Ishikawa (cell line): ENCODE results near the gene ARPC1A.

ENCODE experiments used
- CEBPB ChIP-seq: IDR thresholded peaks from 2 replicates; pipeline ENCODE4 v1.6.1; 2012
- CREB1 ChIP-seq: IDR thresholded peaks from 2 replicates; pipeline ENCODE4 v1.6.1; 2012; ENCODE audit warnings: low read depth
- EGR1 ChIP-seq: IDR thresholded peaks from 2 replicates; pipeline ENCODE4 v1.6.1; 2012
- EP300 ChIP-seq: IDR thresholded peaks from 2 replicates; pipeline ENCODE4 v1.6.1; 2012; ENCODE audit warnings: borderline replicate concordance
- FOXM1 ChIP-seq: IDR thresholded peaks from 2 replicates; pipeline ENCODE4 v1.6.1; 2012; ENCODE audit warnings: low read depth, borderline replicate concordance
- NFIC ChIP-seq: IDR thresholded peaks from 2 replicates; pipeline ENCODE4 v1.6.1; 2012
- RAD21 ChIP-seq: IDR thresholded peaks from 2 replicates; pipeline ENCODE4 v1.6.1; 2012; ENCODE audit warnings: low read depth
- TAF1 ChIP-seq: IDR thresholded peaks from 2 replicates; pipeline ENCODE4 v1.6.1; 2012; ENCODE audit warnings: low read depth, mild to moderate bottlenecking
- TCF12 ChIP-seq: IDR thresholded peaks from 2 replicates; pipeline ENCODE4 v1.6.1; 2012; ENCODE audit warnings: low read depth
- TEAD4 ChIP-seq: IDR thresholded peaks from 2 replicates; pipeline ENCODE4 v1.6.1; 2012
- YY1 ChIP-seq: IDR thresholded peaks from 2 replicates; pipeline ENCODE4 v1.6.1; 2012; ENCODE audit warnings: low read depth
- ZBTB7A ChIP-seq: IDR thresholded peaks from 2 replicates; pipeline ENCODE4 v1.6.1; 2012; ENCODE audit warnings: low read depth
- TF ChIP-seq, protein P1 (sequence below): IDR thresholded peaks from 2 replicates; pipeline ENCODE4 v1.6.1; 2012; ENCODE audit warnings: low read depth, mild to moderate bottlenecking
- TF ChIP-seq, protein P2 (sequence below): IDR thresholded peaks from 2 replicates; pipeline ENCODE4 v1.6.1; 2012
- TF ChIP-seq, protein P3 (sequence below): IDR thresholded peaks from 2 replicates; pipeline ENCODE4 v1.6.1; 2012

The ARPC1A gene

DNA sequence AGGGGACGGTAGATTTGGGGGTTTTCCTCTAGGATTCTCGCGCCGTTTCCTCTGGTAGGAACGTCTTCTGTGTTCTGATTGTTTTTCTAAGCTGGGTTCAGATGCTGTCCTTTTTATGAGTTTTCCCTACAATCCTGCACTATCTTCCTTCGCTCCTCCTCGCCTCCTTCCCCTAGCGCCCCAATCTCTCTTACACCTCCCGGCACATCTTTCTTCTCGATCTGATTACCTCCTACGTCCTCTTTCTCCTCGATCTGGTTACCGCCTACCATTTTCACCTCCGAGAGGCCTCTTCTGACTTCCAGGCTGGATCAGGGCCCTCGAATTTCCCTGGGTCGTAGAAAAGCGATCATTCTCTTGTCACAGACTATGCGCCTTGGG, 83.5 kb downstream of the ARPC1A start:
- TF ChIP-seq EGR1 (no peak), FOXM1 (no peak), ZBTB7A (no peak), CREB1 (no peak), RAD21 (no peak), TEAD4 (no peak), EP300 (no peak), TCF12 (no peak)
- TF ChIP-seq, protein P1, sequence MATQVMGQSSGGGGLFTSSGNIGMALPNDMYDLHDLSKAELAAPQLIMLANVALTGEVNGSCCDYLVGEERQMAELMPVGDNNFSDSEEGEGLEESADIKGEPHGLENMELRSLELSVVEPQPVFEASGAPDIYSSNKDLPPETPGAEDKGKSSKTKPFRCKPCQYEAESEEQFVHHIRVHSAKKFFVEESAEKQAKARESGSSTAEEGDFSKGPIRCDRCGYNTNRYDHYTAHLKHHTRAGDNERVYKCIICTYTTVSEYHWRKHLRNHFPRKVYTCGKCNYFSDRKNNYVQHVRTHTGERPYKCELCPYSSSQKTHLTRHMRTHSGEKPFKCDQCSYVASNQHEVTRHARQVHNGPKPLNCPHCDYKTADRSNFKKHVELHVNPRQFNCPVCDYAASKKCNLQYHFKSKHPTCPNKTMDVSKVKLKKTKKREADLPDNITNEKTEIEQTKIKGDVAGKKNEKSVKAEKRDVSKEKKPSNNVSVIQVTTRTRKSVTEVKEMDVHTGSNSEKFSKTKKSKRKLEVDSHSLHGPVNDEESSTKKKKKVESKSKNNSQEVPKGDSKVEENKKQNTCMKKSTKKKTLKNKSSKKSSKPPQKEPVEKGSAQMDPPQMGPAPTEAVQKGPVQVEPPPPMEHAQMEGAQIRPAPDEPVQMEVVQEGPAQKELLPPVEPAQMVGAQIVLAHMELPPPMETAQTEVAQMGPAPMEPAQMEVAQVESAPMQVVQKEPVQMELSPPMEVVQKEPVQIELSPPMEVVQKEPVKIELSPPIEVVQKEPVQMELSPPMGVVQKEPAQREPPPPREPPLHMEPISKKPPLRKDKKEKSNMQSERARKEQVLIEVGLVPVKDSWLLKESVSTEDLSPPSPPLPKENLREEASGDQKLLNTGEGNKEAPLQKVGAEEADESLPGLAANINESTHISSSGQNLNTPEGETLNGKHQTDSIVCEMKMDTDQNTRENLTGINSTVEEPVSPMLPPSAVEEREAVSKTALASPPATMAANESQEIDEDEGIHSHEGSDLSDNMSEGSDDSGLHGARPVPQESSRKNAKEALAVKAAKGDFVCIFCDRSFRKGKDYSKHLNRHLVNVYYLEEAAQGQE, result no peak

DNA sequence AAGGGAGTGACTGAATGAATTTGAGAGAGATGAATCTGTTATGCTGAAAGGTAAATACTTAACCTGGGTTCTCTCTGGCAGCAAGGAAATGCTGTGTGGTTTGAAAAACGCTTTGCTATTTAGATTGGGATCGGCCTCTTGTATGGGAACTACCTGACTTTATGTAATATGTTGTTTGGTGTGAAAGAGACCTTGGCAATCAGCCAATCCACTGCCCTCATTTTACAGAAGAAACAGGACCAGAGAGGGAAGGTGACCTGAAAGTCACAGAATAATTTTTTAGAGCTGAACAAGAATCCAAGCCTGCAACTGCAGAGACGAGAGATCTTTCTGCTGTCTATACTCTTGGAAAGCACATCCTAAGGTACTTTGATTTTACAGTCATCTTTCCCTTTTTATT, 84.1 kb downstream of the ARPC1A start:
- TF ChIP-seq ZBTB7A (no peak), NFIC (no peak; the same call in 1 of the 2 replicates), TAF1 (no peak), CREB1 (no peak), CEBPB (no peak), YY1 (no peak), EP300 (no peak), TCF12 (no peak), EGR1 (no peak), RAD21 (no peak), TEAD4 (no peak), FOXM1 (no peak)
- TF ChIP-seq, protein P1, result no peak
- TF ChIP-seq, protein P2, sequence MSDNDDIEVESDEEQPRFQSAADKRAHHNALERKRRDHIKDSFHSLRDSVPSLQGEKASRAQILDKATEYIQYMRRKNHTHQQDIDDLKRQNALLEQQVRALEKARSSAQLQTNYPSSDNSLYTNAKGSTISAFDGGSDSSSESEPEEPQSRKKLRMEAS, result no peak
- TF ChIP-seq, protein P3, sequence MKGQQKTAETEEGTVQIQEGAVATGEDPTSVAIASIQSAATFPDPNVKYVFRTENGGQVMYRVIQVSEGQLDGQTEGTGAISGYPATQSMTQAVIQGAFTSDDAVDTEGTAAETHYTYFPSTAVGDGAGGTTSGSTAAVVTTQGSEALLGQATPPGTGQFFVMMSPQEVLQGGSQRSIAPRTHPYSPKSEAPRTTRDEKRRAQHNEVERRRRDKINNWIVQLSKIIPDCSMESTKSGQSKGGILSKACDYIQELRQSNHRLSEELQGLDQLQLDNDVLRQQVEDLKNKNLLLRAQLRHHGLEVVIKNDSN, result no peak

DNA sequence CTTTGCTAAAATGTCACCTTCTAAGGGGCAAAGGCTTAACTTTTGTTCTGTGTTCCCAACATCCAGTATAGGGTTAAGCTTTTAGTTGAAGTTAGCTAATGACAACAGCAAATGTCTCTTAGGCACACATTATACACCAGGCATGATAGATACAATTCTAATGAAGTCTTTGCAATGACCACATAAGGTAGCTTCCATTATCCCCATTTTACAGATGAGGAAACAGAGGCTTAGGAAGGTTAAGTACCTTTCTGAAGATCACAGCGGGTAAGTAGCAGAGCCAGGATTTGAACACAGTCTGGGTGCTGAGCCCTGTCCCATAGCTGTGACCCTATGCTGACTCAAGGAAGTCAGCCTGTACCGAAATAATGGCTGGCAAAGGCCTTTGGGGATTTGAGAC, 84.9 kb downstream of the ARPC1A start:
- TF ChIP-seq, protein P2, result no peak
- TF ChIP-seq EP300 (no peak), FOXM1 (no peak), RAD21 (no peak), NFIC (no peak), CEBPB (no peak)

DNA sequence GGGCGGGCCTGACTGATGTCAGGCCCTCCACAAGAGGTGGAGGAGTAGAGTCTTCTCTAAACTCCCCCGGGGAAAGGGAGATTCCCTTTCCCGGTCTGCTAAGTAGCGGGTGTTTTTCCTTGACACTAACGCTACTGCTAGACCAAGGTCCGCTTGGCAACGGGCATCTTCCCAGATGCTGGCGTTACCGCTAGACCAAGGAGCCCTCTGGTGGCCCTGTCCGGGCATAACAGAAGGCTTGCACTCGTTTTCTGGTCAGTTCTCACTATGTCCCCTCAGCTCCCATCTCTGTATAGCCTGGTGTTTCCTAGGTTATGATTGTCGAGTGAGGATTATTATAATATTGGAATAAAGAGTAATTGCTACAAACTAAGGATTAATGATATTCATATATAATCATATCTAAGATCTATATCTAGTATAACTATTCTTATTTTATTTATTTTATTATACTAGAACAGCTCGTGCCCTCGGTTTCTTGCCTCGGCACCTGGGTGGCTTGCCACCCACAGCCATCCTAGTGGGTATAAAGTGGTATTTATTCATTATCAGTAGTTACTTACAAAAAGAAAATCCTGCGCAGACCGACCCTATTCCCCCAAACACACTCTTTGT, 89.9 kb downstream of the ARPC1A start:
- peak; percentile 59 for TF ChIP-seq RAD21
